Nephron (organoid): ENCODE measurements around the gene CEP85L.

ENCODE experiments used
- H3K27ac Mint-ChIP-seq, 3 experiments: 2 replicates each; pipeline ENCODE4 v1.8.0; 2020; ENCODE audit warnings: mixed read lengths in 3 of 3, mild to moderate bottlenecking in 2 of 3, moderate library complexity in 1 of 3
- H3K27me3 Mint-ChIP-seq: 2 replicates; pipeline ENCODE4 v1.8.0; 2021; ENCODE audit warnings: low read depth, mild to moderate bottlenecking, moderate library complexity, mixed read lengths
- H3K36me3 Mint-ChIP-seq: 2 replicates; pipeline ENCODE4 v1.8.0; 2020; ENCODE audit warnings: low read depth, mixed read lengths
- H3K4me1 Mint-ChIP-seq: 2 replicates; pipeline ENCODE4 v1.8.0; 2020; ENCODE audit warnings: mixed read lengths
- H3K4me3 Mint-ChIP-seq, 3 experiments: 2 replicates each; pipeline ENCODE4 v1.8.0; 2020; ENCODE audit warnings: mild to moderate bottlenecking in 3 of 3, mixed read lengths in 3 of 3, moderate library complexity in 2 of 3
- H3K9me3 Mint-ChIP-seq: 2 replicates; pipeline ENCODE4 v1.8.0; 2020; ENCODE audit warnings: mixed read lengths
- TF ChIP-seq, protein P1 (sequence below), 3 experiments: fragments of 200-600 bp; sonication (generic); IDR thresholded peaks; one replicate each; pipeline ENCODE4 v1.5.0; 2021; ENCODE audit warnings: antibody characterized with exemption in 3 of 3; ENCODE audit not compliant: unreplicated experiment in 3 of 3

CEP85L gene

DNA sequence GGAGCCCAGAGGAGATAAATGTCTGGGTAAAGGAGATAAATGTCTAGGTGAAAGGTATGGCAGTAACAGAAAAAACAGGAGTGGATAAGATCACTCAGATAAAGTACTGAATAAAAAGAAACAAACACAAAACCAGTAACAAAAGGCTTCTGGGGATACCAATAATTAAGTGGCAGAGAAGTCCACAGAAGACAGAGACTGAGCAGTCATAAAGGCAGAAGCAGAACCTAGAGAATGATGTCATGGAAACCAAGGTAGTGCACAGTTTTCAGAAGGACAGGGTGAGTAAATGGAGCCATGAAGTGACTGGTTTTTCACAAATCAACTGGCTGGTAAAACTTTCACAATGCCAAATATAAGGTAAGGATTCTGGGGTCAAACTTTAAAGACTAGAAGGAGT is 184.2 kb downstream of the CEP85L start:
- TF ChIP-seq, protein P1, sequence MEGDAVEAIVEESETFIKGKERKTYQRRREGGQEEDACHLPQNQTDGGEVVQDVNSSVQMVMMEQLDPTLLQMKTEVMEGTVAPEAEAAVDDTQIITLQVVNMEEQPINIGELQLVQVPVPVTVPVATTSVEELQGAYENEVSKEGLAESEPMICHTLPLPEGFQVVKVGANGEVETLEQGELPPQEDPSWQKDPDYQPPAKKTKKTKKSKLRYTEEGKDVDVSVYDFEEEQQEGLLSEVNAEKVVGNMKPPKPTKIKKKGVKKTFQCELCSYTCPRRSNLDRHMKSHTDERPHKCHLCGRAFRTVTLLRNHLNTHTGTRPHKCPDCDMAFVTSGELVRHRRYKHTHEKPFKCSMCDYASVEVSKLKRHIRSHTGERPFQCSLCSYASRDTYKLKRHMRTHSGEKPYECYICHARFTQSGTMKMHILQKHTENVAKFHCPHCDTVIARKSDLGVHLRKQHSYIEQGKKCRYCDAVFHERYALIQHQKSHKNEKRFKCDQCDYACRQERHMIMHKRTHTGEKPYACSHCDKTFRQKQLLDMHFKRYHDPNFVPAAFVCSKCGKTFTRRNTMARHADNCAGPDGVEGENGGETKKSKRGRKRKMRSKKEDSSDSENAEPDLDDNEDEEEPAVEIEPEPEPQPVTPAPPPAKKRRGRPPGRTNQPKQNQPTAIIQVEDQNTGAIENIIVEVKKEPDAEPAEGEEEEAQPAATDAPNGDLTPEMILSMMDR (IDR thresholded peaks at IDR 0.05; ENCODE audit: unreplicated experiment in 3 of 3), result no peak
- Mint-ChIP-seq H3K9me3 (no peaks in the 10 kb centered on the region), H3K4me1 (no peaks in the 10 kb centered on the region), H3K4me3 (no peak overlapping the region), H3K27me3 (no peaks in the 10 kb centered on the region), H3K36me3 (peaks cover 35% of the 10 kb centered on the region), H3K27ac (no peak overlapping the region)

DNA sequence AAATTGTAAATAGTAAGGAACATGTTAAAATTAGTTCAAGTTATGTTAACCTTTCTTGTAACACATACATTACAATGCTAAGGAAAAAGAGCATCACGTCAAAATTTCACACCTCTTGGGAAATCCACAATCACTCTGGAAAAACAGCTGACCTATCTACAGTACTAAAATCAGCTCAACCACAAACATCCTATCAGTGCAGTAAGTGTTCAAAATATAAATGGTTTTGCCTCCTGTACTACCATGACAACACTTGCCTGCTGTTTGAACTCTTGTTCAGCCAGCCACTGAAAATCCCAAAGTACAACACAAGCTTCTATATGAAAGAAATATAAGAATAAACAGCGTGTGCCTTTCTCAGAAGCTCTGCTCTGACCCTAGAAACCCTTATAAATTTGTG is 186.8 kb downstream of the CEP85L start:
- Mint-ChIP-seq H3K27ac (no peak overlapping the region), H3K36me3 (peaks cover 35% of the 10 kb centered on the region), H3K27me3 (no peaks in the 10 kb centered on the region), H3K9me3 (no peaks in the 10 kb centered on the region), H3K4me3 (no peak overlapping the region), H3K4me1 (no peaks in the 10 kb centered on the region)
- TF ChIP-seq, protein P1 (IDR thresholded peaks at IDR 0.05; ENCODE audit: unreplicated experiment in 3 of 3), result no peak

- no peak overlapping the region for H3K4me3 Mint-ChIP-seq
- TF ChIP-seq, protein P1 (IDR thresholded peaks at IDR 0.05; ENCODE audit: unreplicated experiment in 3 of 3), result no peak
- no peak overlapping the region for H3K27ac Mint-ChIP-seq
- no peaks in the 10 kb centered on the region for H3K27me3 Mint-ChIP-seq
- H3K9me3 Mint-ChIP-seq, result peaks cover under 1% of the 10 kb centered on the region
- no peaks in the 10 kb centered on the region for H3K4me1 Mint-ChIP-seq
- peaks cover 13% of the 10 kb centered on the region for H3K36me3 Mint-ChIP-seq
Observed at GRCh38 chr6:118460958-118461470, 190.4 kb downstream of the CEP85L start.

DNA sequence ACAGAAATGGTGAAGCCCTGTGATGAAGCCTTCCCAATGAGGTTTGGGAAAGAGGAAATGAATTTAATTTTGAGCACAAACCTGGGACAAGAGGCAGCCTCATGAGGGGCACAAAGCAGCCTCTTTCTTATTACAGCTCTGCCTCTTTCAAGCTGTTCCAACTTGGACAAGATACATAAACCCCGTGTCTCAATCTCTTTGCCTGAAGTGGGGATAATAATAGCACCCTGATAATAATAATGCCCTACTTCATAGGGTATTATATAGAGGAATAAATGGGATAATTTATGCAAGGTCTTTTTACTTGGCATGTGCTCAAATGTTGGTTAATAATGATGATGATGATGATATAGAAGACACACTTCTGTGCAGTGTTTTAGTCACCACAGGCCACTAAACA is 194.4 kb downstream of the CEP85L start:
- H3K9me3 Mint-ChIP-seq, result peaks cover 28% of the 10 kb centered on the region
- H3K36me3 Mint-ChIP-seq, result peaks cover 11% of the 10 kb centered on the region
- H3K27ac Mint-ChIP-seq, result no peak overlapping the region
- no peak overlapping the region for H3K4me3 Mint-ChIP-seq
- no peaks in the 10 kb centered on the region for H3K27me3 Mint-ChIP-seq
- TF ChIP-seq, protein P1 (IDR thresholded peaks at IDR 0.05; ENCODE audit: unreplicated experiment in 3 of 3), result no peak
- H3K4me1 Mint-ChIP-seq, result no peaks in the 10 kb centered on the region

GRCh38 chr6:118451839-118452238 is 199.6 kb downstream of the CEP85L start:
- no peak overlapping the region for H3K4me3 Mint-ChIP-seq

DNA sequence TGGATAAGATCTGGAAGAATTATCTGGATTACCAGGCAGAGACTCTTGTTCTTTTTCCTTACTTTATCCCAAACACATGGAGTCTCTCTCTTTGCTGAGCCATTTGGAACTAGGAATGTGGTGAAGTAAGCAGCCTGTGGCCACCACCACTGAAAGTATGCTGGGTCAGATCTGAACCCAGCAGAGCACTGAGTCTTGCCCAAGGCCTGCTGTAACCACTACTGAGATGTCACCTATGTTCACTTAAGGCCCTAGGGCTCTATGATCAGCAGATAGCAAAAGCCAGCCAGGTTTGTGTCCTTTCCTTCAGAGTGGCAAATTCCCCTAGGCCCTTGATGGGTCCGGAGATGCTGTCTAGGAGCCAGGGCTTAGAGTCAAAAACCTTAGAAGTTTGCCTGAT is 206.6 kb downstream of the CEP85L start:
- no peak overlapping the region for H3K27ac Mint-ChIP-seq
- peaks cover 5% of the 10 kb centered on the region for H3K36me3 Mint-ChIP-seq
- no peak overlapping the region for H3K4me3 Mint-ChIP-seq
- peaks cover 65% of the 10 kb centered on the region for H3K9me3 Mint-ChIP-seq
- no peaks in the 10 kb centered on the region for H3K27me3 Mint-ChIP-seq
- no peaks in the 10 kb centered on the region for H3K4me1 Mint-ChIP-seq
- TF ChIP-seq, protein P1 (IDR thresholded peaks at IDR 0.05; ENCODE audit: unreplicated experiment in 3 of 3), result no peak

More at GRCh38 chr6:118451839-118452238, 199.6 kb downstream of the CEP85L start:
- Mint-ChIP-seq H3K27ac (no peak overlapping the region), H3K27me3 (no peaks in the 10 kb centered on the region), H3K4me1 (no peaks in the 10 kb centered on the region), H3K36me3 (peaks cover 14% of the 10 kb centered on the region), H3K9me3 (peaks cover 56% of the 10 kb centered on the region)
- TF ChIP-seq, protein P1 (IDR thresholded peaks at IDR 0.05; ENCODE audit: unreplicated experiment in 3 of 3), result no peak
